ENCODE measurements around the gene ZNF440.

ZNF440 gene

DNA sequence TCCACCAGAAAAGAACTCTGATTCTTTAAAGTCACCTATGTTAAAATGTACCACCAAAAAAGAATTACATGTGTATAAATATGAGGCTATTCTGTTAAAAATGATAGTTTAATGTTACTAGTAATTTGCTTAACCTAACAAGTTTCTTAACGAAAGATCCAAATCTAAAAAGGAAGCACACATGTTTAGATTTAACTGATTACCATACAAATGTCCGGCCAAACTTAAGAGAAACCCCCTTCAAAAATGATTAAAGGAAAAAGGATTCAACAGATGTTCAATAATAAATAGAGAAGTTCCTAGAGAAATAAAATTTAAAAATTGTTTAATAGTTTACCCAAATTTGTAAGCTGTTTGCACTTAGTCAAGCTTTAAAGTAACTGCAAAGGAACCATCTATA lies 68.5 kb downstream of the ZNF440 start:
- DNase-seq (ENCODE audit: low read depth, low spot score) = no peak
